GM10266 (cell line): ENCODE data around the gene CARNS1.

Experiments
- DNase-seq: peaks from one replicate; pipeline ENCODE4 v3.0.0; 2012; ENCODE audit errors: extremely low spot score
- CTCF ChIP-seq: IDR thresholded peaks from 2 replicates; pipeline ENCODE4 v1.5.1; 2012; ENCODE audit warnings: mild to moderate bottlenecking, low read depth; ENCODE audit not compliant: control insufficient read depth, insufficient read depth; ENCODE audit errors: missing control alignments

Gene CARNS1

GRCh38 chr11:67435031-67435726 is 19.7 kb downstream of the CARNS1 start:
- no peak for DNase-seq
- no peak for TF ChIP-seq CTCF

GRCh38 chr11:67435727-67436458 is 20.4 kb downstream of the CARNS1 start:
- no peak for DNase-seq
- TF ChIP-seq CTCF = no peak

- DNase-seq = peak; percentile 93
- no peak for TF ChIP-seq CTCF
Observed at GRCh38 chr11:67436459-67437081, 21.1 kb downstream of the CARNS1 start.

- TF ChIP-seq CTCF = no peak
- DNase-seq = peak; percentile 82
Observed at GRCh38 chr11:67437082-67437808, 21.8 kb downstream of the CARNS1 start, which contains the start of gene PTPRCAP. TSS of gene PTPRCAP (minus strand) at chr11:67437682. CDS start at chr11:67437619, 63 bp downstream.

- no peak for TF ChIP-seq CTCF
- DNase-seq = no peak
Observed at GRCh38 chr11:67437809-67438157, 22.3 kb downstream of the CARNS1 start.

GRCh38 chr11:67438158-67438902 is 22.9 kb downstream of the CARNS1 start:
- no peak for TF ChIP-seq CTCF
- no peak for DNase-seq
